RKO (cell line): ENCODE data around the gene AGFG1.
A peak's percentile ranks its signal among the peaks of the same experiment; 100 is the strongest.
"Not testable (repeated sequence)": the region's sequence is repeated elsewhere in the genome, so short reads cannot be mapped to it uniquely, and the experiment has no call there.

Experiments used
- DNase-seq: peaks from one replicate; pipeline ENCODE4 v3.0.0-alpha.2; 2016; ENCODE audit warnings: low spot score

AGFG1 gene

GRCh38 chr2:227539465-227539956, 67.6 kb downstream of the AGFG1 start:
- DNase-seq: no peak

- DNase-seq: not testable (repeated sequence)
These were observed 68.4 kb downstream of the AGFG1 start for GRCh38 chr2:227540352-227540751.

- peak; percentile 28 for DNase-seq
These were observed 74.0 kb downstream of the AGFG1 start for GRCh38 chr2:227545990-227546389.

GRCh38 chr2:227551836-227552235, 79.9 kb downstream of the AGFG1 start:
- no peak for DNase-seq

GRCh38 chr2:227562581-227562980, 90.6 kb downstream of the AGFG1 start:
- no peak for DNase-seq

- no peak for DNase-seq
These were observed 93.1 kb downstream of the AGFG1 start for GRCh38 chr2:227565080-227565479.

- DNase-seq: no peak
These were observed 94.1 kb downstream of the AGFG1 start for GRCh38 chr2:227566012-227566411.

DNA sequence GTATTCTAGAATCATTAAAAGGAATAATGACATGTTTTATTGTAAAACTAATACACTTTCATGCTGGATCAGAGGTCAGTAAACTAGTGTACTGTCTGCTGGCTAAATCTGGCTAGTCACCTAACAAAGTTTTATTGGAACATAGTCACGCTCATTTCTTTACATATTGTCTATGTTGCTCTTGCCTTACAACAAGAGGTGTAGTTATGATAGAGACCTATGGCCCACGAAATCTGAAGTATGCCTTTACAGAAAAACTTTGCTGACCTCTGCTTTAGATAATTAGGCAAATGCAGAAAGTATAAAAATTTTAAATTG, 96.9 kb downstream of the AGFG1 start:
- DNase-seq: no peak

GRCh38 chr2:227570615-227571014, 98.7 kb downstream of the AGFG1 start:
- no peak for DNase-seq

- DNase-seq: no peak
These were observed 104.2 kb downstream of the AGFG1 start for GRCh38 chr2:227576110-227576509.

- no peak for DNase-seq
These were observed 104.9 kb downstream of the AGFG1 start for GRCh38 chr2:227576812-227577211.

GRCh38 chr2:227577555-227577954, 105.6 kb downstream of the AGFG1 start:
- DNase-seq: no peak

DNA sequence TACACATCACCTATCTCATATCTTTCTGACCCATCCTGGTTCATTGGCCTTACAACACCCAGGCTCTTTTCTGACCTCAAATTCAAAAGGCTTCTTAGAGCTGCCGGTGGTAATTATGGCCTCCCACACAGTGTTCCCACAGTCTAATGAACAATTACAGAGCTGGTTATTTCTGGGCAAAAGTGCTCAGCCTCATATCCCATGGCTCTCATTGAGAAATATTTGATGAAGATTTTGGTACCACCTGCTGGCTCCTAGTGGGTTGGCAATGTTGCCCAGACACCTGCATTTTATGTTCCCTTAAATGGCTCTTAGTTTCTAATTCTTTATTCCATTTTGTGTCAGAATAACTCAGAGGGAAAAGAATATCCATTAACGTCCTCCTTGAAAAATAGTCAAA, 106.7 kb downstream of the AGFG1 start:
- DNase-seq: no peak

DNA sequence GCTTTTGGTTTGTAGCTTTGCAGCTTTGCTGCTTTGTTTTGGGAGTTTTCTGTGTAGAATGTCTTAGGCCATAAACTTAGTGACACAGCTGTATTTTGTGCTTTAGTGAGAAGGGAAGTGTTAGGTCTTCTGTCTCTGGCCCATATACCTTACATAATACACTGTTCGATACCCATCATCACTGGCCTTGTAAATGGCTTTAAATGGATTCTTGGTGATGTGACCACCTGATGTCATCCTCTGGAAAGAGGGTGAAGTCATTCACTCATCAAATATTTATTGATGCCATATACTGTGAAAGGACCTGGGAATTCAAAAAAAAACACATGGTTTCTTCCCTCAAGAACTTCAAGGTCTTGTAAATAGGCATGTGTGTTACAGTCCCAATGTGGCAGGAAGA, 107.8 kb downstream of the AGFG1 start:
- DNase-seq: no peak

GRCh38 chr2:227582369-227582768, 110.4 kb downstream of the AGFG1 start:
- no peak for DNase-seq

DNA sequence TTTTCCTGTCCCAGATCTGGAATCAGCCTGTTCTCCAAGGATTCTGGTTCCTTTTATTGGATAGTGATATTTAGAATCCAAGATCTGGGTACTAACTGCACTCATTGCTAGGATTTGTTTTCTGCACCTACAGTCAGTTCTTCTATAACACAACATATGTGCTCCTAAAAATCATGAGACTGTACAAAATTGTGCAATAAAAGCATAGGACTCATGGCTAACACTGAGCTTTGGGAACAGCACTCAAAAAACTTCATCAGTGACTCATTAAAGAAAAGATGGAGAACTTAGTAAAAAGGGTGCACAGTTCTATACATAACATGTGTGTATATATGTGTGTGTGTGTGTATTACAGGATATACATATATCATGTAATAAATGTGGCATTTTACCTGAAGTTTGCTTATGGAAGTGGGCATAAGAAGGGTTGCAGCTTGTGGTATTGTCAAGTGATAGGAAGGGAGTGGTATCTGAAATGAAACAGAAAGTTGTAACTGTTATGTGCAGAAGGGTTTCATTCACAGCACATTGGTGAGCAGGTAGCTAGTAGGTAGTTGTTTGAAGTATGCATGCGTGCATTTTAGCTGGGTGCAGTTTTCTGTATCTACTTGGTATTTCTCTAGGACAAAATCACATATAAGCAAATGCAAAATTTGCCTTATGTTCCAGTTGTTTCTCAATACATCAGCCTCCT, 120.9 kb downstream of the AGFG1 start:
- no peak for DNase-seq

DNA sequence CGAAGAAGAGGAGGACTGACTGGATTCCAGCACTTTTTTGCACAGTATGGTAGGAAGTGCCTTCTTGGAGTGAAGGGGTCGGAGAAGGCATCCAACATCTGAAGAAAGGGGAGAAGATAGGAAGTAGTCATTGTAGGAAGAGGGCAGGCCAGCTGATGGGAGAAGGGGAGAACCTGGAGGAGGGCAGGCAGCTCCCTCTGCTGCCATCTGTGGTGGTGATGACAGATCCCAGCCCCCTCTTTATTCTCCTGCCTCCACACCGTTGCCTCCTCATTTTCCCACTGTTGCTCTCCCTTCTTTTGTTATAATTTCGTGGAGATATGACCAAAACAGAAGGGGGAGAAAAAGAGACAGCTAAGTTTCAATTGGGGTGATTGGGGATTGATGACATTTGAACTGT, 123.8 kb downstream of the AGFG1 start:
- DNase-seq: no peak

DNA sequence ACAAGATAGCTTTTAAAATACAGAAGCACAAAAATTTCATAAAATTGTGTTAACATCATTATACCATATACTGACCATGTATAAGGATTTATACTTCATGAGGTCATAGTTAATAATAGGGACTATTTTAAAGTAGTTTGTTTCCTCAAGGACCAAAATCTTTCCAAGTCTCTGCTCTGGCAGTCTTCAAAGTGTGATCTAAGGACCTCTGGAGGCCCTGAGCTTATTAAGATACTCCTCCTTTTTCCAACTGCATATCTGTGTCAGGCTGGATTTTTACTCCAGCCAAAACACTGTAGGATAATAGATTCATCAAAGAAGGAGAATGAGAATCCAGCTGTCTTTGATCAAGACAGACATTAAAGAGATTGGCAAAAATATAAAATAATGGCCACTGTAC, 125.1 kb downstream of the AGFG1 start:
- DNase-seq: no peak

DNA sequence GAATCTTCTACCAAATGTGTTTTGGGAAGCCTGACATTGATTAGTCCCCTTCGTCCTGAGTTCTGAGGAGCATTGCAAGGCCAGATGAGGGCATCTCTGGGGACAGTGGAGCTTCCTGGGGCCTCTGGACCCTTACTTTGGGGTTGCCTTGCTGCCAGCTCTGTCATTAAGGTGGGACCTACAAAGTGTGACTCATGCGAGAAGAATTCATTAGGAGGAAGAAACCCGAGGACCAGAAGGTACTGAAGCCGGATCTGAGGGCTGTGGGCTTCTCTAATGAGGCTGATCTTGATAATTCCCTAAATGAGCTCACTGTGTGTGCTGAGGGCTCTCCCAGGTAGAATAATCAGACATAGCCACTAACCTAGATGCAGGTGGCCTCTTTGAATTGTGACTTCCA, 126.0 kb downstream of the AGFG1 start:
- no peak for DNase-seq

GRCh38 chr2:227598835-227599503, 127.0 kb downstream of the AGFG1 start, which contains the start of gene SCYGR2:
SCYGR2 (plus strand) TSS chr2:227598893; CDS start chr2:227598893, 0 bp downstream.
- not testable (repeated sequence) for DNase-seq

- DNase-seq: no peak
These were observed 130.4 kb downstream of the AGFG1 start for GRCh38 chr2:227602358-227602757.

GRCh38 chr2:227606476-227606875, 134.5 kb downstream of the AGFG1 start:
- no peak for DNase-seq

DNA sequence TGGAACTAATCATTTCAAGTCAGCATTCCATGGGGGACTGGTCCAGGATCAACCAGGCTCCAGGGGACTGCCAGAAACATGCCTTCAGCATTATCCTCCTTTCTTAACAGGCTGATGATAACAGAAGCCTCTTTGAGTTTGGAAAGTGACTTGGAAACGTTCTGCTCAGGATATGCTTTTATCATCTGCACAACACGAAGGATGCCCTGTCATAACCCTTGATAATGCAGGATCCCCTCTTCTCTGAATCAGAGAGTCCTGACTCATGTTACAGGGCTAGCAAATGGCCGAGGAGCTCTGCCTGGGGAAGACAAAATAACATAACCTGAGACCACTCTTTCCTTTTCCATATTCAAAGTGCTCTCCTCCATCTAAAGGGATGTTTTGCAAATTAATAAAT, 136.0 kb downstream of the AGFG1 start:
- no peak for DNase-seq
